GM19455 (cell line): ENCODE data around the gene PHF14.
"Not testable (repeated sequence)": the region's sequence is repeated elsewhere in the genome, so short reads cannot be mapped to it uniquely, and the experiment has no call there.

Experiments
- ATAC-seq: cut with Tn5 transposase; IDR thresholded peaks from one replicate; pipeline ENCODE4 v1.9.1; 2021; ENCODE audit not compliant: unreplicated experiment

The PHF14 gene

GRCh38 chr7:10973061-10973941 is at the start of gene PHF14:
TSS of gene PHF14 (plus strand) at chr7:10973872. CDS start at chr7:10974324, 452 bp downstream.
- ATAC-seq = peak; percentile 96

- no peak for ATAC-seq
Measured at GRCh38 chr7:10924370-10924769, 49.3 kb upstream of the PHF14 start.

- ATAC-seq = not testable (repeated sequence)
Measured at GRCh38 chr7:10928203-10928602, 45.5 kb upstream of the PHF14 start.

GRCh38 chr7:10930551-10930950 is 43.1 kb upstream of the PHF14 start:
- ATAC-seq = no peak

GRCh38 chr7:10931161-10931560 is 42.5 kb upstream of the PHF14 start:
- ATAC-seq = no peak

GRCh38 chr7:10934292-10934691 is 39.4 kb upstream of the PHF14 start:
- no peak for ATAC-seq

- peak; percentile 25 for ATAC-seq
Measured at GRCh38 chr7:10939237-10939910, 34.3 kb upstream of the PHF14 start.

GRCh38 chr7:10939911-10940703 is 33.6 kb upstream of the PHF14 start:
- ATAC-seq = peak; percentile 89

GRCh38 chr7:10940704-10941355 is 32.8 kb upstream of the PHF14 start:
- no peak for ATAC-seq

- no peak for ATAC-seq
Measured at GRCh38 chr7:10950494-10950893, 23.2 kb upstream of the PHF14 start.

- not testable (repeated sequence) for ATAC-seq
Measured at GRCh38 chr7:10950974-10951578, 22.6 kb upstream of the PHF14 start.

- no peak for ATAC-seq
Measured at GRCh38 chr7:10952588-10952987, 21.1 kb upstream of the PHF14 start.

- not testable (repeated sequence) for ATAC-seq
Measured at GRCh38 chr7:10953078-10953750, 20.5 kb upstream of the PHF14 start.

- ATAC-seq = no peak
Measured at GRCh38 chr7:10956528-10956927, 17.1 kb upstream of the PHF14 start.

- not testable (repeated sequence) for ATAC-seq
Measured at GRCh38 chr7:10960242-10960641, 13.4 kb upstream of the PHF14 start.

GRCh38 chr7:10965016-10965415 is 8.7 kb upstream of the PHF14 start:
- not testable (repeated sequence) for ATAC-seq

- no peak for ATAC-seq
Measured at GRCh38 chr7:10972174-10972573, 1.5 kb upstream of the PHF14 start.

- ATAC-seq = peak; percentile 42
Measured at GRCh38 chr7:10973942-10974911, 555 bp downstream of the PHF14 start.

- ATAC-seq = no peak
Measured at GRCh38 chr7:10977113-10977512, 3.4 kb downstream of the PHF14 start.
